Measurements from ENCODE around the gene RNASEH1. TPM values are rescaled to one million over a fixed set of nuclear protein-coding genes. Genes with fewer than 3 reads are reported as not detected.
A peak's percentile ranks its signal among the peaks of the same experiment; 100 is the strongest.

The RNASEH1 gene
- total RNA-seq, 1 experiment from 2014 or later = 42.0 TPM

DNA sequence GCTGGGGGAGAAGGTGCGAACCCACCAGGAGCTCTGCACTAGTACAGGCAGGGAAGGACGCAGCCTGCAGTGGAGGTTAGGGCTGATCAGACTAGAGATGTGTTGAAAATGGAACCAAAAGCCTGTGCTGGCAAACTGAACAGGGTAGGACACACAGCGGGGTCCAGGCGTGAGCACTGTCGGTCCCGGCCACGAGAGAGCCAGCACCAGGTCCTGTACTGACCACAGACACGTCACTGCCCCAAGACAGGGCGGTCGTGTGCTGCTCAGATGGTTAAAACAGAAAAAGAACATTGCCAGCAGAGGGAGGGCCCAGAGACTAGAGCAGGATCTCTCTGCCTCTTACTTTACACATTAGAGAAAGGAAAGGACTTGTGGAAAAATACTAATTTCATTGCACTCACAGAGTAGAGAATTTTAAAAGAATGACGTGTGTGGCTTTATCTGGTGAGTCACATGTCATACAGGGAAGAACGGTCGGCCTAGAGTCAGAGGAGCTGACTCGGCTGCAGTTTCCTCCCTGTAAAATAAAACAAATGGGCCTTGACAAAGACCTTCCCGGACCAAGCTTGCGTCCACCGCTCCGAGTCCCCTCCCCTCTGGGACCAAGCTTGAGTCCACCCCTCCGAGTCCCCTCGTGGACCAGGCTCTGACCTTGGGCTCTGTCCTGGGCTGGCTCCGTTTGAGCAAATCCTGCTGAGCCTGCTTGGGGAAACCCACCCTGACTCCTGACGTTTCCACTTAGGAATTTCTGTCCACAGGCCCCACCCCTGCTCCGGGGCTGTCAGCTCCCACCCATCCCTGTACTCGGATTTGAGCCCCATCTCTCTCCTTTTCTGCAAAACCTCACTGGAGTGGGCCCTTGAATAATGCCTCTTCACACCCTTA is 22.1 kb downstream of the RNASEH1 start:
- no peak overlapping the region for H2BK12ac ChIP-seq (ENCODE audit: insufficient read length, low read depth, low read length)
- Mint-ChIP-seq H3K4me3 (no peak overlapping the region), H3K9me3 (no peaks in the 10 kb centered on the region), H3K27ac (peak overlapping the region; percentile 34 to 75 (median 62); a peak in 6 of 7 replicates), H3K27me3 (ENCODE audit: low read depth) (no peaks in the 10 kb centered on the region), H3K4me1 (peaks cover 12 to 19% of the 10 kb centered on the region in 2 experiments), H3K36me3 (ENCODE audit: insufficient read depth in 1 of 3, low read depth in 3 of 3) (peaks cover 1 to 14% (median 13%) of the 10 kb centered on the region in 3 experiments; a peak in 6 of 7 replicates)
- H4K20me1 ChIP-seq (ENCODE audit: control insufficient read depth, insufficient read depth, insufficient read length) = no peaks in the 10 kb centered on the region
- no peak overlapping the region for H3K9ac ChIP-seq (ENCODE audit: extremely low read depth, insufficient read length, low read length)
- no peak overlapping the region for H4K8ac ChIP-seq (replicated peaks; ENCODE audit: insufficient read length, low read depth, low read length)
- H3K56ac ChIP-seq (ENCODE audit: insufficient read length, low read depth, low read length) = no peak overlapping the region
- no peaks in the 10 kb centered on the region; the same call in 1 of the 2 replicates for H3K4me1 ChIP-seq (ENCODE audit: insufficient read depth, low read length)
- no peaks in the 10 kb centered on the region for H3K23me2 ChIP-seq (ENCODE audit: insufficient read length, low read depth, low read length, poor library complexity, severe bottlenecking)
- H3K27me3 ChIP-seq (ENCODE audit: insufficient read depth, low read length) = no peaks in the 10 kb centered on the region
- H4K91ac ChIP-seq (ENCODE audit: insufficient read length, low read depth, low read length) = no peak overlapping the region
- TF ChIP-seq, protein P1, sequence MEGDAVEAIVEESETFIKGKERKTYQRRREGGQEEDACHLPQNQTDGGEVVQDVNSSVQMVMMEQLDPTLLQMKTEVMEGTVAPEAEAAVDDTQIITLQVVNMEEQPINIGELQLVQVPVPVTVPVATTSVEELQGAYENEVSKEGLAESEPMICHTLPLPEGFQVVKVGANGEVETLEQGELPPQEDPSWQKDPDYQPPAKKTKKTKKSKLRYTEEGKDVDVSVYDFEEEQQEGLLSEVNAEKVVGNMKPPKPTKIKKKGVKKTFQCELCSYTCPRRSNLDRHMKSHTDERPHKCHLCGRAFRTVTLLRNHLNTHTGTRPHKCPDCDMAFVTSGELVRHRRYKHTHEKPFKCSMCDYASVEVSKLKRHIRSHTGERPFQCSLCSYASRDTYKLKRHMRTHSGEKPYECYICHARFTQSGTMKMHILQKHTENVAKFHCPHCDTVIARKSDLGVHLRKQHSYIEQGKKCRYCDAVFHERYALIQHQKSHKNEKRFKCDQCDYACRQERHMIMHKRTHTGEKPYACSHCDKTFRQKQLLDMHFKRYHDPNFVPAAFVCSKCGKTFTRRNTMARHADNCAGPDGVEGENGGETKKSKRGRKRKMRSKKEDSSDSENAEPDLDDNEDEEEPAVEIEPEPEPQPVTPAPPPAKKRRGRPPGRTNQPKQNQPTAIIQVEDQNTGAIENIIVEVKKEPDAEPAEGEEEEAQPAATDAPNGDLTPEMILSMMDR (conservative IDR thresholded peaks at IDR 0.05) = no peak
- H2AFZ ChIP-seq (ENCODE audit: low read length) = no peak overlapping the region
- no peak overlapping the region for H3T11ph ChIP-seq (ENCODE audit: low read length)
- H3K9me3 ChIP-seq (ENCODE audit: control insufficient read depth, low read depth, low read length) = no peaks in the 10 kb centered on the region
- no peak for DNase-seq
- H3K23ac ChIP-seq (ENCODE audit: insufficient read length, low read depth, low read length) = no peak overlapping the region
- no peak overlapping the region for H4K5ac ChIP-seq (ENCODE audit: insufficient read length, low read depth, low read length)
- no peak overlapping the region; the same call in 1 of the 2 replicates for H3K14ac ChIP-seq (ENCODE audit: insufficient read depth, low read length)
- H3K79me2 ChIP-seq (ENCODE audit: insufficient read depth, low read length) = no peaks in the 10 kb centered on the region
- no peak overlapping the region for H3K27ac ChIP-seq (ENCODE audit: insufficient read length, low read depth, low read length)
- no peak overlapping the region for H2BK15ac ChIP-seq (ENCODE audit: low read depth, low read length)
- no peak overlapping the region for H2BK120ac ChIP-seq (ENCODE audit: low read depth, low read length, poor library complexity, severe bottlenecking)
- H2AK5ac ChIP-seq (ENCODE audit: insufficient read length, low read length) = no peak overlapping the region
- H2BK5ac ChIP-seq (ENCODE audit: insufficient read length, low read length) = no peak overlapping the region
- no peak overlapping the region for H2BK20ac ChIP-seq (ENCODE audit: low read depth, low read length, poor library complexity, severe bottlenecking)
- H3K4ac ChIP-seq (ENCODE audit: low read depth, low read length) = no peak overlapping the region
- H3K79me1 ChIP-seq (ENCODE audit: insufficient read depth, low read depth, low read length, poor library complexity, severe bottlenecking) = no peaks in the 10 kb centered on the region
- WGBS (ENCODE audit: extremely low coverage, insufficient read length, low lambda C conversion rate) = no CpG with 5 or more reads among the region's 24 CpGs
- H3K4me2 ChIP-seq (ENCODE audit: insufficient read depth, insufficient read length, low read length) = no peak overlapping the region
- no peak overlapping the region for H3K18ac ChIP-seq (ENCODE audit: insufficient read length, low read depth, low read length)
